DMS153 treated with DMSO at 0.1 percent for 48 hours (cell line): Measurements from ENCODE around the gene NAXE.
A peak's percentile ranks its signal among the peaks of the same experiment; 100 is the strongest.
"Not testable (repeated sequence)": the region's sequence is repeated elsewhere in the genome, so short reads cannot be mapped to it uniquely, and the experiment has no call there.

Experiments
- DNase-seq: peaks from one replicate; lab custom pipeline; 2025; ENCODE audit not compliant: unreplicated experiment; lab: John Stamatoyannopoulos, UW

The NAXE gene

DNA sequence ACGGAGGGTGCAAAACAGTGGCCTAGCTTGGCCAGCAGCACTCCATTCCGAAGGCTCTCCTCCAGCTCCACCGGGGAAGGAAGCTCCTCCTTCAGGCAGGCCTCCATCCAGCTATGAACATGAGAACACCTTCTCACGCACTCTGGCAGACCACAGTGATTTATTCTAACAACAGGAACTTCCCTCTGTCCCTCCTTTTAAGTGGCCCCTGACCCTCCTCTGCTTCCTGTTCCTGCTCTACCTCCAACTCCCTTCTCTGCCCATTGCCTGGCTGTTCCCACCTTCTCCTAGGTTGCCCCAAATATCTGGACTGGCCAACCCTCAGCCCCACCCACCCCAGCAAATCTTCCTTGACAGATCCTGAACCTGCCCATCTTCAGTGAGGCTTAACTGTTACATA lies 25.1 kb upstream of the NAXE start:
- DNase-seq: no peak

GRCh38 chr1:156571261-156571852 lies 20.2 kb upstream of the NAXE start:
- no peak for DNase-seq

- DNase-seq: peak; percentile 86
Measured at GRCh38 chr1:156571919-156572662, 19.5 kb upstream of the NAXE start, which contains the start of gene IQGAP3. TSS of gene IQGAP3 (minus strand) at chr1:156572565. CDS start at chr1:156572529, 36 bp downstream.

GRCh38 chr1:156572663-156573018 lies 18.9 kb upstream of the NAXE start:
- no peak for DNase-seq

- no peak for DNase-seq
Measured at GRCh38 chr1:156574039-156574633, 17.4 kb upstream of the NAXE start.

DNA sequence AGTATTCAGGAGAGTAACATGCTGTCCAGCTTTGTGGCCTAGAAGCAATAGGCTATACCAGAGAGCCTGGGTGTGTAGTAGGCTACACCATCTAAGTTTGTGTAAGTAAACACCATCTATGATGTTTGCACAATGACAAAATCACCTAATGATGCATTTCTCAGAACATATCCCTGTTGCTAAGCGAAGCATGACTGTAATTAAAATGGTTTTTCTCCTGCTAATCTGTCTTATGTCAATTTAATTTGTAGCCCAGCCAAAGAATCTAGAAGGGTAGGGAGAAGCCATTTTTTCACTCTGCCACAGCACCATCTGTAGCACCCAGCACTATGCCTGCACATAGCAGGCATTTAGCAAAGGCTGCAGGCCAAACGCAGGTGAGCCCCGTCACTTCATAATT lies 14.0 kb upstream of the NAXE start:
- DNase-seq: no peak

- no peak for DNase-seq
Measured at GRCh38 chr1:156578055-156578454, 13.5 kb upstream of the NAXE start.

- DNase-seq: no peak
Measured at GRCh38 chr1:156579472-156579871, 12.1 kb upstream of the NAXE start, which contains the start of gene TTC24. TSS of gene TTC24 (plus strand) at chr1:156579723. CDS start at chr1:156581365, 1,642 bp downstream.

DNA sequence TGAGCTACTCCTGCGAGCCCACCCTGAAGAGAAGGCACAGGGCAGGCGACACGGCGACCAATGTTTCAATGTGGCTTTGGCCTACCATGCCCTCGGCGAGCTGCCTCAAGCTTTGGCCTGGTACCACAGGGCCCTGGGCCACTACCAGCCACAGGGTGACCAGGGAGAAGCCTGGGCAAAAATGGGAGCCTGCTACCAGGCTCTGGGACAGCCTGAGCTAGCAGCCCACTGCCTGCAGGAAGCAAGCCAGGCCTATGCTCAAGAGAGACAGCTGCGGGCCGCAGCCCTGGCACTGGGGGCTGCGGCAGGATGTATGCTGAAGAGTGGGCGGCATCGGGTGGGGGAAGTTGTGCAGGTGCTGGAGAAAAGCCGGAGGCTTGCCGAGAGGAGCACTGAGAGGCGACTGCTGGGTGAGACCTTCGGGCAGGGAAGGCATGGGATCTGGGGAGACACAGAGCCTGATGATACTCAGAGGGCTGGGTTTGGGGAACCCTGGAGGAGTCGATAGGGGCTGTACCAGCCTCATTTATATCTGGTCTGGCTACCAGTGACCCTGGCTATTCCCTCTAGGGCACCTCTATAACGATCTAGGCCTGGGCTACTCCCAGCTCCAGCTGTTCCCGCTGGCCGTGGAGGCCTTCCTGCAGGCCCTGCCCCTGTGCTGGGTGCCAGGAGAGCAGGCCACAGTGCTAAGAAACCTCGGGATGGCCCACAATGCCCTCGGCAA lies 9.8 kb upstream of the NAXE start:
- no peak for DNase-seq

DNA sequence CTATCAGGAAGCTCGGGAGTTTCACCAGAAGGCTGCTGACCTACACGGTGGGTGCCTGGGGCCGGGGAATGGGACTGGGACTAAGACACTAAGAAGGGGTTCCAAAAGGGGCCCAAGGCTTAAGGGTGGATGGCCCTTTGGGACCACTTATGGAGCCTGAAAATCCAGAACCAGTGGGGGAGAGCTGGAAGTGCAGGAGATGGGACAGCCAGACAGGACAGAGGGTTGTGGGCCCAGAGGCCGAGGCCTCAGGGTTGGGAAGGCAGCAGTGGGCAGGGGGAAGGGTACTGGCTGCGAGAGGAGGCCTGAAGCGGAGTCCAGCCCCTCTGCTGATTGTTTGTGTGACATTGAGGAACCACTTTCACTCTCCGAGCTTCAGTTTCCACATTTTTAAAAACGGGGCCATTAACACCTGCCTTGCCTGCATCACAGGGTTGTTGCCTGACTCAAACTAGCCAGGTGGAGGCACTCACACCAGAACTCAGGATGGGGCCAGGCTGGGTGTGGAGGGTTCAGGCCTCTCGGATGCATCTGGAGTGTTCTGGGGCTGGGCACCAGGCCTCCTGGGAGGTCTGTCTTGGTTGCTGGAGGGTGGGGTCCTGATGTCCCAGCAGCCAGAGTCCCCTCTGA lies 9.1 kb upstream of the NAXE start:
- no peak for DNase-seq

GRCh38 chr1:156583821-156584622 lies 7.6 kb upstream of the NAXE start:
- peak; percentile 58 for DNase-seq

DNA sequence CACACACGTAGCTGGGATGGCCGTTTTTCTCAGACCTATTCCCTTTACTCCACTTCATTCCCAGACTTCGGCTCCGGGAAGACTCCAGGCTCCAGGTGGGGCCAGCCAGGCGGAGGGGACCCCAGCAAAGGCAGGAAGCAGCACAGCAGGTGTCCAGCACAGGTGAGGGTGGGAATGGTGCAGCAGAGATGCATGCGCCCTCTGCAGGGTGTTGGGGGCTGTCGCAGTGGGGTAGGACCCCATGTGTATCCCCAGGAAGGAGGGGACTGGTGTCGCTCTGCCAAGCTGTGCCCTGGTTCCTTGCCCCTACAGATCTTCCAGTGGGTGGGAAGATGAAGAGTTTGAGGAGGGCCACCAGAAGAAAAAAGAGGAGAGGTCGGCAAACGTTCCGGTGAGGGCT lies 6.8 kb upstream of the NAXE start:
- peak; percentile 18 for DNase-seq

- DNase-seq: no peak
Measured at GRCh38 chr1:156586323-156586722, 5.3 kb upstream of the NAXE start.

DNA sequence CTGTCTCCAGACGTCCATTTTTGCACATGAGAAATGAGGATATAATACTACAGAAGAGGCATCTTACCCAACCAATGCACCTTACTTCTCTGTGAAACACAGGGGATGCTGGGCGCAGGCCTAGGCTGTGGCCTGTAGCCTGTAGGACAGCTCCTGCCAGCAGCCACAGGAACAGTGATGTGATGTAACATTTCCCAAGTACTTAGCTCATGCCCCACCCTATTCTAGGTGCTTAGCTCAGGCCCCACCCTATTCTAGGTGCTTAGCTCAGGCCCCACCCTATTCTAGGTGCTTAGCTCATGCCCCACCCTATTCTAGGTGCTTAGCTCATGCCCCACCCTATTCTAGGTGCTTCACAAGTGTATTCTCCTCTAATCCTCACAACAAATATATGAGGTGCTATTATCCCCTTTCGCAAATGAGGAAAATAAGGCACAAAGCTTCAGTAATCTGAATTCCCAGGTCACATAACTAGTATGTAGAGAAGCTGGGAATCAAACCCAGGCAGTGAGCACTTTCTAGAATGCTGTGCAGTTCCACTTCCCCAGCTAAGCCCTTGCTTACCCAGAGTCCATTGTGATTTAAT lies 4.6 kb upstream of the NAXE start:
- DNase-seq: no peak

DNA sequence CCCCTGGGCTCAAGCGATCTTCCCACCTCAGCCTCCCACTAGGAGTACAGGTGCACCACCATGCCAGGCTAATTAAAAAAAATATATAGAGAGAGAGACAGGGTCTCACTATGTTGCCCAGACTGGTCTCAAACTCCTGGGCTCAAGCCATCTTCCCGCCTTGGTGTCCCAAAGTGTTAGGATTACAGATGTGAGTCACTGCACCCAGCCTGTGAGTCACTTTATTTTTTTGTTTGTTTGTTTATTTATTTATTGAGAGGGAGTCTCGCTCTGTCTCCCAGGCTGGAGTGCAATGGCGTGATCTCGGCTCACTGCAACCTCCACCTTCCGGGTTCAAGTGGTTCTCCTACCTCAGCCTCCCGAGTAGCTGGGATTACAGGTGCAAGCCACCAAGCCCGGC lies 3.6 kb upstream of the NAXE start:
- DNase-seq: not testable (repeated sequence)

- no peak for DNase-seq
Measured at GRCh38 chr1:156589546-156589945, 2.0 kb upstream of the NAXE start.

GRCh38 chr1:156590326-156591180 lies 1.0 kb upstream of the NAXE start:
- DNase-seq: no peak

DNA sequence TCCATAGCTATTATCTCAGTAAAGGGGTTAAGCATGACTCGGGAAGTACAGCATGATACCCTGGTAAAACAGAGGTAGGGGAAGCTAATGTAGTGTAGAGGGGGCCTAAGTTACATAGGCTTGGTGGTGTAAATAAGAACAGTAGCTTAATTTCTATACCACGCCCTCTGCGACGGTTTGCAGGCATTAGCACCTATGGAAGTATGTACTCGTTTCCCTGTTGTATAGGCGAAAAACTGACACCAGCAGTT lies 470 bp upstream of the NAXE start:
- no peak for DNase-seq

- no peak for DNase-seq
Measured at GRCh38 chr1:156592158-156592909, 758 bp downstream of the NAXE start.
